GM18499 (cell line): ENCODE data around the gene TTLL6.
"Not testable (repeated sequence)": the region's sequence is repeated elsewhere in the genome, so short reads cannot be mapped to it uniquely, and the experiment has no call there.

Source experiments
- ATAC-seq: cut with Tn5 transposase; IDR thresholded peaks from one replicate; pipeline ENCODE4 v1.9.1; 2021; ENCODE audit warnings: moderate number of reproducible peaks; ENCODE audit not compliant: insufficient read depth, unreplicated experiment

The TTLL6 gene

GRCh38 chr17:48816774-48817590 lies at the start of gene TTLL6:
Gene TTLL6, minus strand, starts transcription at chr17:48817229. Its CDS starts 157 bp downstream, at chr17:48817072.
- no peak for ATAC-seq

DNA sequence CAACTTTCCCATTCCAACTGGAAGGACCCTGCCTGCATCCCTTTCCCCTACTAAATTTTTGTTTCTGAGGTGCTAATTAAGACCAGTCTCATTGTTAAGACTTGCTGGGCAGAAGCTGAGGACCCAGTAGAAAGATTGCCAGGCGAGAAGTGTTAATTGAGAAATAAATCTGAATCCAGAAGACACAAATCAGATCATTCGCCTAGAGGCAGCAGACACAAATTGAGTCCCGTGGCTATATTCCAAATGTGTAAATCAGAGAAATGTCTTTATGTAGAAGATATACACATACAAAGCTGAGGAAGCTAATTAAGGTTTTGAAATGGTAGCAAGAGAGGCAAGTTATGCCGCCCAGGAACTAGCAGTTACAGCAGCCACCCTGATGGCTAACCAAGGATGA lies 43.4 kb upstream of the TTLL6 start:
- no peak for ATAC-seq

GRCh38 chr17:48860034-48860433 lies 43.0 kb upstream of the TTLL6 start:
- no peak for ATAC-seq

GRCh38 chr17:48856122-48856821 lies 39.2 kb upstream of the TTLL6 start:
- no peak for ATAC-seq

DNA sequence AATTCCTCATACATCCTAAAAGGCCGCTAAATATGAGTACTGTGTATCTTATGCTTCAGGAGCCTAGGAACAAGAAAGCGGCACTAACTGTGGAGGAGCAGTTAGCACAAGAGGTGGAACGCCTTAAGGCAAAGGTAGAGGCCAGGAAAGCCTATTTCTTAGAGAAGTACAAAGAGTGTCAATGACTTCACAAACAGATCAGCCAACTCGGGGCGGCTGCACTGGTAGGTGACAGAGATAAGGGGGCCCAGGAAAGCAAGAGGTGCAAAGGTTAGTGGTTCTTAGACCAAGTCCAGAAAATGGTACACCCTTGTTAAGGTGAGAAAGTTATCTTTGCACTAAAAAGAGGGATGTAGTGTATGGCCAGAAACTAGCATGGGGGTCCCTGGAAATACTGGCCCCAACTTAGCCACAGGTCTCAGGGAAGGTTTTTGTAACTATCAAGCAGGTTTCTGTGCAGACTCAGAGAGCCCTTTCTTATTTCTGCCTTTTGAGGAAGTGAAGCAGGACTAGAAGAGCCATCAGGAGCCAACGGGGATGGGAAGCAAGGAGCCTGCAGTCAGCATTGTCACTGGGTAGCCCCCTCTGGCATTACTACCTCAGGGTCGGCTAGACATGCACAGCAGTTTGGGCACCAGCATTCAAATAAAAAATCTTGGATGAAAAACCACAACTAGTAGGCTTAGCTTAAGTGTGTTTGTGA lies 37.9 kb upstream of the TTLL6 start:
- no peak for ATAC-seq

- no peak for ATAC-seq
Observed at GRCh38 chr17:48850792-48851323, 33.8 kb upstream of the TTLL6 start.

DNA sequence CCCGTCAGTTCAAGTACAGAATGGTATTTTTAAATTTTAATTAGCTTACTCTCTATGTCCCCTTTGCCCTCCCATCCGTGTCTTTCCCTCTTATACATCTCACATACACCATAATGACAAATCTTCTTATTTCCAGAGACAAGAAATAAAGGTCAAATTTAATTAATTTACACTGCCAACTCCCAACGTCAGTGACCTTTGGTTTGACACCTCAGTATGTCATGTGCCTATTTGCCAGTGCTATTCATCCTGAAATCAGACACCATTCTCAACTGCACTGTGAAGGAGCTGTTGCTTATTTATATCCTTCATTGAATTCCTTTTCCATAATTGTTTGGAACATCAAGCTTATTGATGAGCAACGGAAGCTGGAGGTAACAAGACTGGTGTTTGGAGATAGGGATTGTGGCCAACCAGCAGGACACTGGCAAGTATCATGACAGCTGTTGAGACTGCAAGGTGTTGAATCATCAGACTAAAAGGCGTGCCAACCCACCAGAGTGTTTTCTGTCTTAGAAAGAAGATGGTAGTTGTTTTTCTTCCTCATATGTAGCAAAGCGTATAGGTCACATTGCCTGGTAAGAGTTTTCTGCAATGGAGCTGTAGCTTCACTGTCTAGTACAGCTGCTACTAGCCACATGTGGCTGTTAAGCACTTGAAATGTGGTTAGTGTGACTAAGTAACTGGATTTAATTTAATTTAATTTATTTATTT lies 26.3 kb upstream of the TTLL6 start:
- no peak for ATAC-seq

DNA sequence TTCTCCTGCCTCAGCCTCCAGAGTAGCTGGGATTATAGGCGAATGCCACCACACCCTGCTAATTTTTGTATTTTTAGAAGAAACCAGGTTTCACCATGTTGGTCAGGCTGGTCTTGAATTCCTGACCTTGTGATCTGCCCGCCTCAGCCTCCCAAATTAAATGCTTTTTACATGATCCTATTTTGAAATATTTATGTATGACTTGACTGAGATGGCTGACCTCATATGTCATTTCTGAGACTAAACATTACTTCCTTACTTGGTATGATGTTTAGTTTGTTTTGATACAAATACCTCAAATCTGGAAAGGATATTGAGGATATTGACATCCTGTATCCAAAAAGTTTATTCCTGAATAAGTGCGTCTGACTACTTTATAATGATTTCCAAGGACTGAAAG lies 25.7 kb upstream of the TTLL6 start:
- no peak for ATAC-seq

DNA sequence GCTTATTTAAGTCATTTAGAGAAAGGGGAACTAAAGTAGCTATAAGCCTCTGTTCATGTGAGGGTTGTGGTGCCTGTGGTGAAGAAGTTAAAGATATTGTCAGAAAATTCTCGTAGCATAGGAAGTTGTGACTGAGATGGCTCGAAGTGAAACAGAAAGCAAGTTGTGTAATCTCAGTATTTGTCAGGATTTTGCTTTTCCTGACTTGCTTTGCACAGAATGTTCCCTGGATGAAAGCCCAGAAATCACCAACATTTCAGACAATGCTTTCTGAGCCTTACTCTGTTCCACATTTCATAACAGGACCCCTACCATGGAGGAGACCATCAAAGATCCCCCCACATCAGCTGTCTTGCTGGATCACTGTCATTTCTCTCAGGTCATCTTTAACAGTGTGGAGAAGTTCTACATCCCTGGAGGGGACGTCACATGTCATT lies 24.4 kb upstream of the TTLL6 start:
- no peak for ATAC-seq

DNA sequence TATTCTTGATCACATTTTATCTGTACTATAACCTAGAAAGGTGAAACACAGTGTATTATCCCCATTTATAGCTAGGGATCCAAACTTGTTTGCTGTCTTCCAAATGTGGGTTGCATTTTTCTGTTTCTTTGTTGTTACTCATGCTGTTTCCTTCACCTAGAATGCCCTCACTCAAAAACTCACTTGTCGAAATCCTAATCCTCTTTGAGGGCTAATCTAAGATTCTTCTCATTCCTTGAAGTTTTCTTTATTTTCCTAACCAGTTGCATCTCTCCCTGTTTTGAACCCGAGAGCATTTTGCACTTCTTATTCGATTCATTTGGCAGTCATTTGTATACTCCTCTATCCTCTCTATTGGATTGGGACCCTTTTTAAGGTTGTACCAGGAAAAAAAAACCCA lies 23.4 kb upstream of the TTLL6 start:
- no peak for ATAC-seq

DNA sequence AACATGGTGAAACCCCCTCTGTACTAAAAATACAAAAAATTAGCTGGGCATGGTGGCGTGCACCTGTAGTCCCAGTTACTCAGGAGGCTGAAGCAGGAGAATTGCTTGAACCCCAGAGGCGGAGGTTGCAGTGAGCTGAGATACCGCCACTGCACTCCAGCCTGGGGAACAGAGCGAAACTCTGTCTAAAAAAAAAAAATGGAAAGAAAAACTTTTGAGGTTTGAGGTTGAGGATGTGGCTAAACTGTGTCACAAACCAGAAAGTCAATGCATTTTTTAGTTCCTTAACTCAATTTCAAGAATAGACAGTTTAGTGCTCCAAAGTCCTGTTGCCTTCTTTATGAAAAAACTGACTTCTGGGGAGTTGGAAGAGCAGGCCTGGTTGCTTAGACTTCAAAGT lies 20.4 kb upstream of the TTLL6 start:
- ATAC-seq = not testable (repeated sequence)

DNA sequence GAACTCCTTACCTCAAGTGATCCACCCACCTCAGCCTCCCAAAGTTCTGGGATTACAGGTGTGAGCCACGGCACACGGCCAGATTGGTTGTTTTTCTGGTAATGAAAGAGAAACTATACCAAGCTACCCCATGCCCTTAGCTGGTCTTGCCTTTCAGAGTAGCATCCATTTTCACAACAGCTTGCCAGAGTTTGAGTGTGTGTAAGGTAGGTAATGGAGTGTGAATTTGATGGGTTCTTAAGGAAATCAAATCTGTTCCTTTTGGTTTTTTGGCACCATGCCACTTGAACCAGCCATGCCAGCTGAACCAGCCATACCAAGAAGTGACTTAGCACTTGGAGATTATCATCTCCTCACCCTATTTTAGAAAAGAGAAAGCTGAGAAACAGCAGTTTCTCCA lies 18.9 kb upstream of the TTLL6 start:
- no peak for ATAC-seq

DNA sequence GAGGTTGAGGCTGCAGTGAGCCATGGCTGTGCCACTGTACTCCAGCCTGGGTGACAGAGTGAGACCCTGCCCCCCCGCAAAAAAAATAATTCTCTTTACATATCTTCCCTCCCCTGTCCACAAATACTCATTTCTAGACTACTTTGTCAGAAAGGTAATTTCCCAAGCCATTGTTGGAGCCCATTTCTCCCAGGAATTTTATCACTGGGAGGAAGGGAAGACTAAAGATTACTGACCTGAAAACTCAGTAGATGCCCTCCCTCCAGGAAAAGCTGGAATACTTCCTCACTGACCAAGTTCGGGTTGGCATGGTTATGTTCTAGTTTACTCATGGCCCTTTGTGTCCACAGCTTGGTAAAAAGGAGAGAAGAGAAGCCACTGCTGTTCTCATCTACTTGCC lies 17.9 kb upstream of the TTLL6 start:
- no peak for ATAC-seq

DNA sequence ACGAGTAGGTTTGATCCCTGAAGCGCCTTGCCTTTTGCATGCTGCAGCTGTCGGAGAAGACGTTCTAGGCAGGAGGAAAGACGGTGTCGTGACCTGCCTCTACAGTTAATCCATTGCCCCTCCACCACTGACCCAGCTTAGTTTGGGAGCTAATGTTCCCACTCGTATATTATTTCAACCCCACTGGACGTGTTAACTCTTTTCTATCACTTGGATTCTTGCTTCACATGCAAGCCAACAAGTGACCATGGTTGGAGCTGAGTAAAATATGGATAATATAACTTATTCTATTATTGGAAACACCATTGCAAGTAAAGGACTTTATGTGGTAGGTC lies 14.5 kb upstream of the TTLL6 start:
- ATAC-seq = no peak

DNA sequence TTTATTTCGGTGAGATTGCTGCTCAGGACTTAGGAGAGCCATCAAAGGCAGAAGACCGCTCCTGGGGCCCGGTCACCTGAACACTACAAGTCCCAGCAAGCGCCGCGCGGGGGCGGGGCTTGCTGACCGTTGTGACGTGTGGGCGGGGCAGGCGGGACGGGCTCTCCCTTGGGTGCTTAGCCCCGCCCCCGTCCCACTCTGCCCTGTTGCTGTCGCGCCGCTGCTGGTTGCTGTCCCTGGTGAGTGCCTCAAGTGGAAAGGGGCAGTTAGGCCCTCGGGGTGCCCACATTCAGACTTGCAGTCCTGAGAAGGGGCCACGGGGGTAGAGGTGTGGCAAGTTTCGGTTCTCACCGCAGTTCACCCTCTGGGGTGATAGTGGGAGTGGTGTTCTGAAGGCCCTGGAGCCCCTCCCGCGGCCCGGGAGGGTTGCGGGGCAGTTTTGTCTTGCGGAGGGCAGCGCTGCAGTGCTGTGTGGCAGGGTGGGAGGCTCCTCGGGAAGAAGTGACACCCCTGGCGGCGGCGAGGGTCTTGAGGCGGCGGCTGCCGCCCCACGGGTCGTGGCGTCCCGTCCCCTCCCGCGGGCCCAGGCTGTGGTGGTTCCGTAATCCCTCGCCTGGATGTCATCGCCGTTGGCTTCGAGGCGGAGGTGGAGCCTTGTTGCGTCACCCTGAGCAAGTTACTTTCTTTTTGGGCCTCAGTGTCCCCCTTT lies 14.0 kb upstream of the TTLL6 start, which contains the start of gene CALCOCO2:
Gene CALCOCO2, plus strand, starts transcription at position 196 of the 709 bp plus-strand sequence. CDS start 10,673 bp downstream, outside the sequence.
- ATAC-seq = peak; percentile 68

- no peak for ATAC-seq
Observed at GRCh38 chr17:48825446-48826381, 8.7 kb upstream of the TTLL6 start.

- not testable (repeated sequence) for ATAC-seq
Observed at GRCh38 chr17:48820936-48821335, 3.9 kb upstream of the TTLL6 start.

DNA sequence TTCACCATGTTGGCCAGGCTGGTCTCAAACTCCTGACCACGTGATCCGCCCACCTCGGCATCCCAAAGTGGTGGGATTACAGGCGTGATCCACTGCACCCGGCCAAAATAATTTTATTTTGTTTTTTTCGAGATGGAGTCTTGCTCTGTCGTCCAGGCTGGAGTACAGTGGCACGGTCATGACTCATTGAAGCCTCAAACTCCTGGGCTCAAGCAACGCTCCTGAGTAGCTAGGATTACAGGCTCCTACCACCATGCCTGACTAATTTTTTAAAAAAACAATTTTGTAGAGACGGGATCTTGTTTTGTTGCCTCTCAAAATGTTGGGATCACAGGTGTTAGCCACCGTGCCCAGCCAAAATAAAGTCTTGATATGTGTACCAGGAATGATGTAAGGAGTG lies 2.4 kb upstream of the TTLL6 start:
- ATAC-seq = no peak
